Left lung (tissue), 10 donors: ENCODE results near the gene DGKQ. TPM values are rescaled to one million over a fixed set of nuclear protein-coding genes. Genes with fewer than 3 reads are reported as not detected.
"Not testable (repeated sequence)": the region's sequence is repeated elsewhere in the genome, so short reads cannot be mapped to it uniquely, and the experiment has no call there.

Experiments
- ATAC-seq: fragments of 200-7000 bp; cut with Tn5 transposase; one replicate; pipeline ENCODE4 v1.9.1; 2020; ENCODE audit warnings: moderate library complexity
- DNase-seq, 4 donors: peaks; one replicate each; pipeline ENCODE4 v3.0.0-alpha.2; 2013 to 2020
- H3K27ac ChIP-seq, 2 donors: fragments of 200-600 bp; sonication (generic) in 1 of 2; one replicate each; pipeline versions ENCODE4 v1.5.0 to v1.8.0; 2020 to 2021
- H3K27me3 ChIP-seq, 2 donors: fragments of 200-600 bp; sonication (generic) in 1 of 2; one replicate each; pipeline versions ENCODE4 v1.5.0 to v1.8.0; 2020 to 2021
- H3K36me3 ChIP-seq, 2 donors: fragments of 200-600 bp; sonication (generic) in 1 of 2; one replicate each; pipeline versions ENCODE4 v1.5.0 to v1.8.0; 2020 to 2021
- H3K4me1 ChIP-seq, 2 donors: fragments of 200-600 bp; one replicate each; pipeline ENCODE4 v1.8.0; 2021
- H3K4me3 ChIP-seq, 2 donors: fragments of 200-600 bp; sonication (generic) in 1 of 2; one replicate each; pipeline versions ENCODE4 v1.5.0 to v1.8.0; 2020 to 2021; ENCODE audit warnings: mild to moderate bottlenecking in 1 of 2
- H3K9me3 ChIP-seq, 2 donors: fragments of 200-600 bp; sonication (generic) in 1 of 2; one replicate each; pipeline versions ENCODE4 v1.5.0 to v1.8.0; 2020 to 2021
- CTCF ChIP-seq, 2 donors: fragments of 200-600 bp; sonication (generic) in 1 of 2; IDR thresholded peaks; one replicate each; pipeline versions ENCODE4 v1.5.0 to v1.8.0; 2021; ENCODE audit warnings: antibody characterized with exemption in 2 of 2
- intact Hi-C, 2 donors: fragments of 100-400 bp; cut with DNase I; formaldehyde crosslinking; loops; one replicate each; pipeline versions ENCODE4 v1.11.2 to v1.14.2; 2022
- polyA plus RNA-seq, 6 donors: library from polyadenylated mRNA; unstranded; fragments of 120-200 nt; gene quantifications; one replicate each; pipeline ENCODE4 v1.2.1, GENCODE V29; 2013; ENCODE audit not compliant: insufficient read length in 6 of 6
- total RNA-seq, 2 donors: library from RNA; stranded (reverse); fragmentation: NEBNext Ultra II Directional; extraction: Animal tissue kit (Norgen Biotek cat#: 25700); gene quantifications; one replicate each; pipeline ENCODE4 v1.2.1, GENCODE V29; 2021
- donor health status: DM: no; HTN: yes; CAD: no.
- donor health status: DM: no; HTN: no; CAD: no.

The DGKQ gene
- total and polyA plus RNA-seq, 8 donors = 5.0 to 19.8 (median 6.7) TPM

- H3K4me1 ChIP-seq = peaks cover 18 to 76% of the 10 kb centered on the region in 2 donors
- TF ChIP-seq CTCF (IDR thresholded peaks at IDR 0.05) = no peak
- DNase-seq (no peak), ATAC-seq (peak; percentile 3)
- peak overlapping the region in 1 of 2 donors; percentile 96 for H3K27ac ChIP-seq
- peak overlapping the region in 1 of 2 donors; percentile 95 for H3K4me3 ChIP-seq
- no peaks in the 10 kb centered on the region for H3K9me3 ChIP-seq
- H3K27me3 ChIP-seq = no peaks in the 10 kb centered on the region
- no peaks in the 10 kb centered on the region for H3K36me3 ChIP-seq
- intact Hi-C loops = no loop called here
Observed at GRCh38 chr4:930028-930551, 43.3 kb downstream of the DGKQ start.

GRCh38 chr4:929096-929765 is 44.1 kb downstream of the DGKQ start:
- Histone ChIP-seq H3K27me3 (no peaks in the 10 kb centered on the region), H3K4me3 (no peak overlapping the region), H3K9me3 (no peaks in the 10 kb centered on the region), H3K4me1 (peaks cover 19 to 79% of the 10 kb centered on the region in 2 donors), H3K36me3 (no peaks in the 10 kb centered on the region), H3K27ac (peak overlapping the region in 1 of 2 donors; percentile 96)
- no peak for ATAC-seq
- no peak for TF ChIP-seq CTCF (IDR thresholded peaks at IDR 0.05)
- no peak for DNase-seq
- intact Hi-C loops = no loop called here

DNA sequence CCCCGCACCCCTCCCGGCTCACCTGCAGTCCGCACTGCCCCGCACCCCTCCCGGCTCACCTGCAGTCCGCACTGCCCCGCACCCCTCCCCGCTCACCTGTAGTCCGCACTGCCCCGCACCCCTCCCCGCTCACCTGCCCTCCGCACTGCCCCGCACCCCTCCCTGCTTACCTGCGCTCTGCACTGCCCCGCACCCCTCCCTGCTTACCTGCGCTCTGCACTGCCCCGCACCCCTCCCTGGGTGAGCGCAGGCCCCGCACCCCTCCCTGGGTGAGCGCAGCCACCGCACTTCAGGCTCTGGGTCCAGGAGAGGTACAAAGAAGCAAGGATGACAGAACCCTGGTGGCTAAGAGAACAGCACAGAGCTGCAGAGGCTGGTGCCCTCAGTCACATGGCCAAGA is 45.8 kb downstream of the DGKQ start:
- intact Hi-C loops, H3K36me3 ChIP-seq, H3K9me3 ChIP-seq, ATAC-seq, H3K27me3 ChIP-seq, H3K4me3 ChIP-seq, H3K27ac ChIP-seq: not testable (repeated sequence)
- peak in 2 of 4 donors; percentile 10 to 43 for DNase-seq
- peaks cover 12 to 79% of the 10 kb centered on the region in 2 donors for H3K4me1 ChIP-seq

DNA sequence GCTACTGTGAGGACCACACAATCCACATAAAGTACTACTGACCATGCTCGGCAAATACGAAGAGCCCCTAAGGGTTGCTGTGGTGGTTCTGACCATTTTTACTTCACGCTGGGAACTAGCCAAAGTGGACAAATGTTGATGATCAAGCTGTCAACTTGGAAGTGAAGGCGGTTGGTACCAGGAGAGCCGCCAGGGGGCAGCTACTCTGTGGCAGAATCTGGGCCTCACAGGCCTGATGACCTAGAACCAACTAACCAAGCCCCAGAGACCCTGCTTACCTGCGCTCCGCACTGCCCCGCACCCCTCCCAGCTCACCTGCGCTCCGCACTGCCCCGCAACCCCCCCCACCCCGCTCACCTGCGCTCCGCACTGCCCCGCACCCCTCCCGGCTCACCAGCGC is 46.8 kb downstream of the DGKQ start:
- H3K9me3 ChIP-seq = no peaks in the 10 kb centered on the region
- ATAC-seq (no peak), DNase-seq (peak in 1 of 4 donors; percentile 27)
- no peak for TF ChIP-seq CTCF (IDR thresholded peaks at IDR 0.05)
- H3K36me3 ChIP-seq = no peaks in the 10 kb centered on the region
- H3K27me3 ChIP-seq = no peaks in the 10 kb centered on the region
- intact Hi-C loops = no loop called here
- H3K4me3 ChIP-seq = no peak overlapping the region
- peaks cover 12 to 90% of the 10 kb centered on the region in 2 donors for H3K4me1 ChIP-seq
- H3K27ac ChIP-seq = no peak overlapping the region

DNA sequence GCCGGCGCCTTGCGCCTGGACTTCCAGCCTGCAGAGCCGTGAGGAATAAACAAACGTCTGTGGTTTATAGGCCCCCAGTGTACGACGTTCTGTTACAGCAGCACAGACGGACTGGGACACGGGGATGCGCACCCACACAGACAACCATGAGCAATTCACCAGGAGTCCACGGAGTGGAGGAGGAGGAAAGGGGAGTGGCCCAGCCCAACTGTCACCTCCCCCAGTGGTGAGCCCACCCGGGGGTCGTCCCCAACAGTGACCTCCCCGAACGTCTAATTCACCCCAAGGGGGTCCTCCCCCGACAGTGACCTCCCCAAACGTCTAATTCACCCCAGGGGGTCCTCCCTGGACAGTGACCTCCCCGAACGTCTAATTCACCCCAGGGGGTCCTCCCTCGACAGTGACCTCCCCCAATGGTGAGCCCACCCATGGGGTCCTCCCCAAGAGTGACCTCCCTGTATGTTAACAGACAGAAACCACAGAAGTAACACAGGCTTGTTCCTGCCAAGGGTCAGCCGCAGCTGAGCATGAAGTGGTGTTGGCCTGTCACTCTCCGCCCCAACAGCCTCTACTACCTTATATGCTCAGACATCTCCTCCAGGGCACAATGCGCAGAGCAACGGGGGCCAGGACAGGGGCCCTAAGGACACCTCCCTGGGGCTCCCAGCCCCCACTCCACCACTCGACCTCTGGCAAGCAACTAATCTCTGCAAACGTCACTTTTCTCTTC is 47.4 kb downstream of the DGKQ start:
- H3K9me3 ChIP-seq = no peaks in the 10 kb centered on the region
- ATAC-seq (no peak), DNase-seq (peak in 2 of 4 donors; percentile 23 to 54)
- H3K4me1 ChIP-seq = peaks cover 10 to 90% of the 10 kb centered on the region in 2 donors
- intact Hi-C loops = no loop called here
- TF ChIP-seq CTCF (IDR thresholded peaks at IDR 0.05) = no peak
- H3K4me3 ChIP-seq = no peak overlapping the region
- H3K27me3 ChIP-seq = no peaks in the 10 kb centered on the region
- H3K27ac ChIP-seq = no peak overlapping the region
- H3K36me3 ChIP-seq = no peaks in the 10 kb centered on the region
